Karpas-422 (cell line): ENCODE measurements around the gene SPPL3. TPM values are rescaled to one million over a fixed set of nuclear protein-coding genes. Genes with fewer than 3 reads are reported as not detected.

Experiments used
- DNase-seq: peaks from one replicate; pipeline ENCODE4 v3.0.0-alpha.2; 2015
- H2AFZ ChIP-seq: fragments of 200-600 bp; sonication (generic); 2 replicates; pipeline ENCODE4 v1.6.1; 2014; ENCODE audit warnings: antibody characterized with exemption, low read length, mixed read lengths
- H3K27ac ChIP-seq: fragments of 200-600 bp; sonication (generic); 2 replicates; pipeline ENCODE4 v1.5.1; 2014; ENCODE audit warnings: mild to moderate bottlenecking, low read length, moderate library complexity
- H3K27me3 ChIP-seq: fragments of 200-600 bp; sonication (generic); 2 replicates; pipeline ENCODE4 v1.6.1; 2014; ENCODE audit warnings: low read length, mixed read lengths
- H3K36me3 ChIP-seq: fragments of 200-600 bp; sonication (generic); 2 replicates; pipeline ENCODE4 v1.6.1; 2014; ENCODE audit warnings: low read length, mixed read lengths; ENCODE audit not compliant: insufficient read depth
- H3K4me1 ChIP-seq: fragments of 200-600 bp; sonication (generic); 2 replicates; pipeline ENCODE4 v1.6.1; 2014; ENCODE audit warnings: mild to moderate bottlenecking, low read length, mixed read lengths
- H3K4me2 ChIP-seq: fragments of 200-600 bp; sonication (generic); 2 replicates; pipeline ENCODE4 v1.6.1; 2014; ENCODE audit warnings: low read length, low read depth, mild to moderate bottlenecking; ENCODE audit not compliant: poor library complexity, severe bottlenecking
- H3K4me3 ChIP-seq: fragments of 200-600 bp; sonication (generic); 2 replicates; pipeline ENCODE4 v1.5.1; 2014; ENCODE audit warnings: mild to moderate bottlenecking, antibody characterized with exemption, low read length, mixed read lengths
- H3K79me2 ChIP-seq: fragments of 200-600 bp; sonication (generic); 2 replicates; pipeline ENCODE4 v1.6.1; 2014; ENCODE audit warnings: mild to moderate bottlenecking, low read length, mixed read lengths
- H3K9ac ChIP-seq: fragments of 200-600 bp; sonication (generic); 2 replicates; pipeline ENCODE4 v1.6.0; 2014; ENCODE audit warnings: low read length
- H3K9me2 ChIP-seq: fragments of 200-600 bp; sonication (generic), shearing (Covaris generic); replicated peaks from 2 replicates; pipeline ENCODE4 v1.6.0; 2014; ENCODE audit warnings: mild to moderate bottlenecking, low read length, moderate library complexity; ENCODE audit not compliant: insufficient read depth
- H3K9me3 ChIP-seq: fragments of 300-700, 200-600 bp; sonication (generic); 2 replicates; pipeline ENCODE4 v1.6.1; 2014; ENCODE audit warnings: low read length, mixed read lengths
- H4K20me1 ChIP-seq: fragments of 200-600 bp; sonication (generic); 2 replicates; pipeline ENCODE4 v1.6.1; 2014; ENCODE audit warnings: mild to moderate bottlenecking, antibody characterized with exemption, low read length, low read depth; ENCODE audit not compliant: insufficient read depth
- total RNA-seq: library from RNA; depleted of rRNA; stranded (reverse); fragments of >200 nt; shearing (Covaris generic); gene quantifications from 2 replicates; pipeline ENCODE4 v1.2.3, GENCODE V29; 2014; ENCODE audit warnings: low replicate concordance

Gene SPPL3
- total RNA-seq, 1 experiment from 2014 or later = 11.9 TPM

DNA sequence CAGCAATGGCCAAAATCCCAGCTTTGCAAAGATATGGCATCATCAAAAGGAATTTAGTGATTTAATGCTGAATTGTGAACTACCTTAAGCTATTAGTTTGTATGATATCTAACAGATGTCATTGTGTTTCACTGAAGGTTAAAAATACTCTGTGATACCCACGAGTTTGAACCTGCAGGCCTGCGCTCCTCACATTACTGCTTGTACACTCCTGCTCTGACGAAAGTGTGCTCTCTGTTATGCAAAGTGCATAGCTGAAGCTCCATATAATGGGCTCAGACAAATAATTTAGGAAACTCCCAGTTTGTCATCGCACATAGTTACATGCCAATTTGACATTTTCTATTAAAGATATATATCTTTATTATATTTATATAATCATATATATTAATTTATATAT lies 52.2 kb downstream of the SPPL3 start:
- no peak for DNase-seq
- Histone ChIP-seq H3K4me1 (peaks cover 85% of the 10 kb centered on the region), H3K9ac (peak overlapping the region; percentile 7; the same call in 1 of the 2 replicates), H3K36me3 (no peaks in the 10 kb centered on the region), H3K9me3 (no peaks in the 10 kb centered on the region), H4K20me1 (peaks cover 14% of the 10 kb centered on the region; the same call in 1 of the 2 replicates), H3K9me2 (no peaks in the 10 kb centered on the region), H3K27ac (peak overlapping the region; percentile 97), H3K4me3 (peak overlapping the region; percentile 47; the same call in 1 of the 2 replicates), H3K4me2 (peak overlapping the region; percentile 77), H3K79me2 (peaks cover 74% of the 10 kb centered on the region), H3K27me3 (no peaks in the 10 kb centered on the region), H2AFZ (no peak overlapping the region)

DNA sequence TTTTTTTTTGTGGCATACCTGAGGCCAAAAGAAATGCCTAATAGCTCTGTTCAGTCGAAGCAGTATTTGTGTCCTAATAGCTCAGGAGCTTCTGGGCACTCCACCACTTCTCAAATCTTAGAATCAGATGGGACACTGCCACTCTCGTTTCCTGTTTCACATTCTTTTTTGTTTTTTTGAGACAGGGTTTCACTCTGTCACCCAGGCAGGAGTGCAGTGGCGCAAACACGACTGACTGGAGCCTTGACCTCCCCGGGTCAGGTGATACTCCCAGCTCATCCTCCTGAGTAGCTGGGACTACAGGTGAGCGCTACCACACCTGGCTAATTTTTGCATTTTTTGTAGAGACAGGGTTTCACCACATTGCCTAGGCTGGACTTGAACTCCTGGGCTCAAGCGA lies 52.7 kb downstream of the SPPL3 start:
- DNase-seq = peak; percentile 82

DNA sequence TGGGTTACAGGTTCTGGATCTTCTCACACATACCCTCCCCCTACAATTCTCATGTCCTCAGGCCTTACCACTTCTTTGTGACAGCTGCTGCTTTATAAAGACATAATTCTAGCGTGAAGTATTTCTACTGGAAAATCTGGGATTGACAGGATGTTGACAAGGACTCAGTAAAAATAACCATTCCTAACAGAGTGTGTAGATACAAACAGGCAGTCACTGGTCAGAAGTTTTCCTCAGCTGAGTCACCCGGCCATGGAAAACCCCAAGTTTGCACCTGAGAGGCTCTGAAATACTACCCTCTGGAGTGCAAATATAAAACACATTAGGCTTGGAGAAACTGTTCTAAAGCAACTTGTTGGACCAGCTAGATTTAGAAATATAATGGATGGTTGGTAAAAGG lies 54.4 kb downstream of the SPPL3 start:
- H3K27ac ChIP-seq = peak overlapping the region; percentile 97
- 0 out of 2 replicates have a peak, but pooled peaks cover 2% of the 10 kb centered on the region for H4K20me1 ChIP-seq
- no peaks in the 10 kb centered on the region for H3K9me2 ChIP-seq
- H3K79me2 ChIP-seq = peaks cover 76% of the 10 kb centered on the region
- no peak for DNase-seq
- H3K4me2 ChIP-seq = peak overlapping the region; percentile 77
- H3K27me3 ChIP-seq = no peaks in the 10 kb centered on the region
- peaks cover 77% of the 10 kb centered on the region for H3K4me1 ChIP-seq
- H3K9me3 ChIP-seq = no peaks in the 10 kb centered on the region
- H3K9ac ChIP-seq = 0 out of 2 replicates have a peak overlapping the region, but pooled peaks have one; percentile 0
- no peak overlapping the region for H2AFZ ChIP-seq
- H3K36me3 ChIP-seq = no peaks in the 10 kb centered on the region
- no peak overlapping the region for H3K4me3 ChIP-seq

More for the DNA sequence above, 52.7 kb downstream of the SPPL3 start:
- Histone ChIP-seq H3K9me3 (no peaks in the 10 kb centered on the region), H3K9me2 (no peaks in the 10 kb centered on the region), H3K9ac (peak overlapping the region; percentile 19), H3K36me3 (no peaks in the 10 kb centered on the region), H3K27ac (peak overlapping the region; percentile 97), H3K4me2 (peak overlapping the region; percentile 77), H4K20me1 (peaks cover 9% of the 10 kb centered on the region; the same call in 1 of the 2 replicates), H3K27me3 (no peaks in the 10 kb centered on the region), H3K4me3 (peak overlapping the region; percentile 47), H3K79me2 (peaks cover 75% of the 10 kb centered on the region), H2AFZ (no peak overlapping the region), H3K4me1 (peaks cover 85% of the 10 kb centered on the region)

DNA sequence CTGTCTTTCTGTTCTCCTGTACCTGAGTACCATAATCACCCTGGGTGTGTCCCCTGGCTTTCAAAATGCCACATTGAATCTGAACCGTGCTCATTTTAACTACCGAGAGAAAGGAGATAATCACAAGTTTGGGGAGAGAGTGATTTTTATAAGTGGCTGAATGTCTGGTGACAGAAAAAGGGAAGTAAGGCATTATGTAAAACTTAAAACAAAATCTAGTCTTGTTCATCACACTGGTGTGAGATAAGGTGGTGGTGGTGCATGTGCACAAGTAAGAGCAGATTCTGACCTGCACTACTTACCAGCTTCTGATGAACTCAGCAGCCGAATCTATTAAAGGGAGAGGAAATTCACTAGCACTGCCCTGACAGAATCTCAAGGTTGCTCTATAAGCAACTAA lies 56.3 kb downstream of the SPPL3 start:
- peak overlapping the region; percentile 19; the same call in 1 of the 2 replicates for H2AFZ ChIP-seq
- H3K79me2 ChIP-seq = peaks cover 74% of the 10 kb centered on the region

DNA sequence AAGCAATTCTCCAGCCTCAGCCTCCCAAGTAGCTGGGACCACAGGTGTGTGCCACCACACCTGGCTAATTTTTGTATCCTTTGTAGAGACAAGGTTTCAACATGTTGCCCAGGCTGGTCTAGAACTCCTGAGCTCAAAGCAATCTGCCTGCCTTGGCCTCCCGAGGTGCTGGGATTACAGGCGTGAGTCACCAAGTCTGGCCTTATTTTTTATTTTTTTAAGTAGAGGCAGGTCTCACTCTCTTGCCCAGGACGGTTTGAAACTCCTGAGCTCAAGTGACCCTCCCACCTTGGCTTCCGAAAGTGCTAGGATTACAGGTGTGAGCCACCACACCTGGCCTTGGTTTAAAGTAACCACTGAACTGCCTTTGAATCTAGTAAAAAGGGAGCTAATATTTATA lies 56.8 kb downstream of the SPPL3 start:
- peaks cover 79% of the 10 kb centered on the region for H3K79me2 ChIP-seq
- peak overlapping the region; percentile 77 for H3K4me2 ChIP-seq
- DNase-seq = no peak
- no peaks in the 10 kb centered on the region for H3K9me3 ChIP-seq
- no peaks in the 10 kb centered on the region for H3K9me2 ChIP-seq
- H3K4me3 ChIP-seq = peak overlapping the region; percentile 54; the same call in 1 of the 2 replicates
- H2AFZ ChIP-seq = no peak overlapping the region
- H3K9ac ChIP-seq = peak overlapping the region; percentile 29
- no peaks in the 10 kb centered on the region for H3K36me3 ChIP-seq
- H3K27me3 ChIP-seq = no peaks in the 10 kb centered on the region
- H4K20me1 ChIP-seq = no peaks in the 10 kb centered on the region
- peaks cover 65% of the 10 kb centered on the region for H3K4me1 ChIP-seq
- peak overlapping the region; percentile 97 for H3K27ac ChIP-seq

More for the DNA sequence above, 56.3 kb downstream of the SPPL3 start:
- H3K27ac ChIP-seq = peak overlapping the region; percentile 97
- DNase-seq = peak; percentile 88
- peak overlapping the region; percentile 54 for H3K4me3 ChIP-seq
- H3K4me2 ChIP-seq = peak overlapping the region; percentile 77
- no peaks in the 10 kb centered on the region for H3K9me3 ChIP-seq
- H3K27me3 ChIP-seq = no peaks in the 10 kb centered on the region
- no peaks in the 10 kb centered on the region for H4K20me1 ChIP-seq
- H3K9me2 ChIP-seq = no peaks in the 10 kb centered on the region
- H3K9ac ChIP-seq = peak overlapping the region; percentile 70
- no peaks in the 10 kb centered on the region for H3K36me3 ChIP-seq
- peaks cover 62% of the 10 kb centered on the region for H3K4me1 ChIP-seq

DNA sequence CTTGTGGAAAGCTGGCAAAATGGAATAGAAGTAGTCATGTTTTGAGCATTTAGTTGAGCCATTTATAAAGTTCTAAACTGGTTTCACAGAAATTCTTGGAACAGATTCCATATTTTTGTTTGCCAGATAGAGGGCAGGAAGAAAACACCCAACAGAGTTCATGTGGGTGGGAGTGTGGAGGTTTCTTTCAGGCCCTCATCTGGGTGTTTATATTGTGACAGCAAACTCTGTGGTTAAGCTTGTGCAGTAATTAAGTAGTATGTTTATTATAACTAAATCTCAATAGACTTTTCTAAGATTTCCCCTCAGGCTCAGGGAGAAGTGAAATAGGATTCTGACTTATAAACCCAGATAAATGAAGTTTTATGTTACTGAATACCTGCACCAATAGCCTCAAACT lies 57.4 kb downstream of the SPPL3 start:
- Histone ChIP-seq H3K4me3 (no peak overlapping the region), H3K4me1 (peaks cover 61% of the 10 kb centered on the region), H3K79me2 (peaks cover 79% of the 10 kb centered on the region), H3K36me3 (no peaks in the 10 kb centered on the region), H2AFZ (no peak overlapping the region), H4K20me1 (no peaks in the 10 kb centered on the region), H3K4me2 (no peak overlapping the region), H3K9me2 (no peaks in the 10 kb centered on the region), H3K9ac (no peak overlapping the region), H3K27ac (peak overlapping the region; percentile 97), H3K27me3 (no peaks in the 10 kb centered on the region), H3K9me3 (no peaks in the 10 kb centered on the region)
- no peak for DNase-seq

DNA sequence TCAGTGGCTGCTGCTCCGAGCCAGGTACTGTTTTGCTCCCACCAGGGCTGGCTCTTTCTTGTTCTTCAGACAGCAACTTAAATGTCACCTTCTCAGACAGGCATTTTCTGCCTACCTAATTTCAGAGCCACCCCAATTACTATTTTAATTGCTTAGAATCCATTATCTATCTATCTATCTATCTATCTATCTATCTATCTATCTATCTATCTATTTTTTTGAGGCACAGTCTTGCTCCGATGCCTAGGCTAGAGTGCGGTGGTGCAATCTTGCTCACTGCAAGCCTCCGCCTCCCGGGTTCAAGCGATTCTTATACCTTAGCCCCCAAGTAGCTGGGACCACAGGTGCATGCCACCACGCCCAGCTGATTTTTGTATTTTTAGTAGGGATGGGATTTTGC lies 58.5 kb downstream of the SPPL3 start:
- DNase-seq = no peak
- Histone ChIP-seq H3K27ac (no peak overlapping the region), H2AFZ (no peak overlapping the region), H3K79me2 (peaks cover 72% of the 10 kb centered on the region), H3K4me3 (no peak overlapping the region), H3K9me2 (no peaks in the 10 kb centered on the region), H3K36me3 (no peaks in the 10 kb centered on the region), H3K9ac (no peak overlapping the region), H3K9me3 (no peaks in the 10 kb centered on the region), H3K4me1 (peaks cover 51% of the 10 kb centered on the region), H3K4me2 (no peak overlapping the region), H3K27me3 (no peaks in the 10 kb centered on the region), H4K20me1 (no peaks in the 10 kb centered on the region)

DNA sequence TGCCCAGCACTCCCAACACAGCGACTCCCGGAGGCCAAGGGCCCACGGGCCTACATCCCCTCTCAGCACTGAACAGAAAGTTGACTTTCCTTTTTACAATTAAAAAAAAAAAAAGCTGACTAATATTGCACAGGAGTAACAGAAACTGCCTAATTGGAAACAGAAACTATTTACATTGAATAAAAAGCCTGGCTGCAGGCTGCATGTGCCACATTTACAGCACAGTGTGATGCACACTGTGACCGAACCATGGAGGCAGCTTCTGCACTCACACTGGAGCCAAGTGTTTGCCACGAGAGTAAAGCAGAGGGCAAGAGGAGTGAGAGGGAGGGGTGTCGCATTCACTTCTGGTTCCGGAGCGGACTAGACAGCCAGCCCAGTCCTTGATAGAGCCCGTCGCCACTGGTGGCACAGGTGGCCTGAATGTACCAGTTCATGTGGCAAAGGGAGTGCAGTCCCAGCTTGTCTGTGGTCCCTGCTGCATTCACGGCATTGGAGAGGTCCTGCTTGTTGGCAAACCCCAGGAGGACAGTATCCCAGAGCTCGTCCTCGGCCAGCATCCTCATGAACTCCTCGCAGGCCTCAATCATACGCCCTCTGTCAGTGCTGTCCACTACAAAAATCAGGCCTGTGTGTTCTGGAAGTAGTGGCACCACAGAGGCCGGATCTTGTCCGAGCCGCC lies 59.2 kb downstream of the SPPL3 start:
- no peaks in the 10 kb centered on the region for H3K9me2 ChIP-seq

More for the DNA sequence above, 59.2 kb downstream of the SPPL3 start:
- no peaks in the 10 kb centered on the region for H3K36me3 ChIP-seq
- H2AFZ ChIP-seq = no peak overlapping the region
- no peak for DNase-seq
- H3K4me3 ChIP-seq = no peak overlapping the region
- H3K27ac ChIP-seq = no peak overlapping the region
- peaks cover 43% of the 10 kb centered on the region for H3K4me1 ChIP-seq
- no peak overlapping the region for H3K9ac ChIP-seq
- no peaks in the 10 kb centered on the region for H4K20me1 ChIP-seq
- H3K9me3 ChIP-seq = no peaks in the 10 kb centered on the region
- H3K27me3 ChIP-seq = no peaks in the 10 kb centered on the region
- peaks cover 68% of the 10 kb centered on the region for H3K79me2 ChIP-seq
- H3K4me2 ChIP-seq = no peak overlapping the region
